Measurements from ENCODE around the gene NAA11. TPM values are rescaled to one million over a fixed set of nuclear protein-coding genes. Genes with fewer than 3 reads are reported as not detected.
A peak's percentile ranks its signal among the peaks of the same experiment; 100 is the strongest.

The NAA11 gene
- total RNA-seq (2014; rRNA removed; shearing (Covaris generic)), result not detected in 2 replicates

- DNase-seq (ENCODE audit: low spot score), result no peak
- in situ Hi-C loops (cut with HindIII; ENCODE audit: low sequenced_read_pairs), result no loop called here
These were observed at the start of gene NAA11 for GRCh38 chr4:79325864-79326328. NAA11 (minus strand) TSS chr4:79326061; CDS start chr4:79325877, 184 bp downstream.

GRCh38 chr4:79370026-79370425 is 44.2 kb upstream of the NAA11 start:
- in situ Hi-C loops (cut with HindIII; ENCODE audit: low sequenced_read_pairs), result no loop called here
- no peak for DNase-seq (ENCODE audit: low spot score)

GRCh38 chr4:79367096-79367495 is 41.2 kb upstream of the NAA11 start:
- in situ Hi-C loops (cut with HindIII; ENCODE audit: low sequenced_read_pairs), result no loop called here
- no peak for DNase-seq (ENCODE audit: low spot score)

GRCh38 chr4:79366422-79366821 is 40.6 kb upstream of the NAA11 start:
- DNase-seq (ENCODE audit: low spot score), result no peak
- in situ Hi-C loops (cut with HindIII; ENCODE audit: low sequenced_read_pairs), result no loop called here

- in situ Hi-C loops (cut with HindIII; ENCODE audit: low sequenced_read_pairs), result no loop called here
These were observed 38.2 kb upstream of the NAA11 start for GRCh38 chr4:79364061-79364460.

GRCh38 chr4:79362626-79363025 is 36.8 kb upstream of the NAA11 start:
- in situ Hi-C loops (cut with HindIII; ENCODE audit: low sequenced_read_pairs), result no loop called here
- peak; percentile 25 for DNase-seq (ENCODE audit: low spot score)

More at GRCh38 chr4:79364061-79364460, 38.2 kb upstream of the NAA11 start:
- no peak for DNase-seq (ENCODE audit: low spot score)

- in situ Hi-C loops (cut with HindIII; ENCODE audit: low sequenced_read_pairs), result no loop called here
These were observed 34.1 kb upstream of the NAA11 start for GRCh38 chr4:79360006-79360405.

GRCh38 chr4:79358438-79358837 is 32.6 kb upstream of the NAA11 start:
- in situ Hi-C loops (cut with HindIII; ENCODE audit: low sequenced_read_pairs), result no loop called here
- no peak for DNase-seq (ENCODE audit: low spot score)

More at GRCh38 chr4:79360006-79360405, 34.1 kb upstream of the NAA11 start:
- no peak for DNase-seq (ENCODE audit: low spot score)

GRCh38 chr4:79357365-79357764 is 31.5 kb upstream of the NAA11 start:
- DNase-seq (ENCODE audit: low spot score), result no peak
- in situ Hi-C loops (cut with HindIII; ENCODE audit: low sequenced_read_pairs), result no loop called here

- in situ Hi-C loops (cut with HindIII; ENCODE audit: low sequenced_read_pairs), result no loop called here
- DNase-seq (ENCODE audit: low spot score), result no peak
These were observed 27.2 kb upstream of the NAA11 start for GRCh38 chr4:79353075-79353474.

GRCh38 chr4:79348405-79348804 is 22.5 kb upstream of the NAA11 start:
- in situ Hi-C loops (cut with HindIII; ENCODE audit: low sequenced_read_pairs), result no loop called here
- no peak for DNase-seq (ENCODE audit: low spot score)

- in situ Hi-C loops (cut with HindIII; ENCODE audit: low sequenced_read_pairs), result no loop called here
- DNase-seq (ENCODE audit: low spot score), result no peak
These were observed 16.2 kb upstream of the NAA11 start for GRCh38 chr4:79341893-79342653.

GRCh38 chr4:79340568-79340967 is 14.7 kb upstream of the NAA11 start:
- no peak for DNase-seq (ENCODE audit: low spot score)
- in situ Hi-C loops (cut with HindIII; ENCODE audit: low sequenced_read_pairs), result no loop called here

- DNase-seq (ENCODE audit: low spot score), result no peak
- in situ Hi-C loops (cut with HindIII; ENCODE audit: low sequenced_read_pairs), result no loop called here
These were observed 12.3 kb upstream of the NAA11 start for GRCh38 chr4:79338148-79338547.

GRCh38 chr4:79334783-79335182 is 8.9 kb upstream of the NAA11 start:
- in situ Hi-C loops (cut with HindIII; ENCODE audit: low sequenced_read_pairs), result no loop called here
- DNase-seq (ENCODE audit: low spot score), result no peak

GRCh38 chr4:79334341-79334740 is 8.5 kb upstream of the NAA11 start:
- in situ Hi-C loops (cut with HindIII; ENCODE audit: low sequenced_read_pairs), result no loop called here
- no peak for DNase-seq (ENCODE audit: low spot score)

GRCh38 chr4:79331126-79331876 is 5.4 kb upstream of the NAA11 start:
- DNase-seq (ENCODE audit: low spot score), result no peak
- in situ Hi-C loops (cut with HindIII; ENCODE audit: low sequenced_read_pairs), result no loop called here

GRCh38 chr4:79330720-79331119 is 4.9 kb upstream of the NAA11 start:
- no peak for DNase-seq (ENCODE audit: low spot score)
- in situ Hi-C loops (cut with HindIII; ENCODE audit: low sequenced_read_pairs), result no loop called here

GRCh38 chr4:79325436-79325835 is 425 bp downstream of the NAA11 start:
- no peak for DNase-seq (ENCODE audit: low spot score)
- in situ Hi-C loops (cut with HindIII; ENCODE audit: low sequenced_read_pairs), result no loop called here

GRCh38 chr4:79319975-79320374 is 5.9 kb downstream of the NAA11 start:
- in situ Hi-C loops (cut with HindIII; ENCODE audit: low sequenced_read_pairs), result no loop called here
- DNase-seq (ENCODE audit: low spot score), result no peak

Data from G401 (cell line).